HepG2 (cell line): ENCODE data around the gene CHCHD3. TPM values are rescaled to one million over a fixed set of nuclear protein-coding genes. Genes with fewer than 3 reads are reported as not detected.

ENCODE experiments used
- ATAC-seq: fragments of 200-7000 bp; cut with Tn5 transposase; 3 replicates; pipeline ENCODE4 v1.9.1; 2020; ENCODE audit warnings: mild to moderate bottlenecking, moderate library complexity
- BruUV-seq: library from RNA; stranded (reverse); fragments of 400-500 nt; replicated peaks from 2 replicates; lab custom pipeline; 2021; lab: Mats Ljungman, UMichigan
- CTCF ChIA-PET: fragments of 300-600 bp; formaldehyde crosslinking; extraction: SDS; loops from one replicate; lab custom pipeline; 2021; ENCODE audit warnings: low total read pairs, inconsistent platforms, low intra/inter-chr PET ratio; lab: Yijun Ruan, JAX
- POLR2A ChIA-PET: fragments of 350-600 bp; sonication (Branson Sonifier 250); formaldehyde crosslinking; loops from one replicate; lab custom pipeline; 2020; ENCODE audit warnings: antibody characterized with exemption, inconsistent platforms; lab: Yijun Ruan, JAX
- DNase-seq: peaks from one replicate; pipeline ENCODE4 v3.0.0-alpha.2; 2015; ENCODE audit warnings: low spot score
- FAIRE-seq: peaks from 3 replicates; lab custom pipeline; 2011; peaks lifted over from hg19 to GRCh38; lab: Jason Lieb, UNC
- H2AFZ ChIP-seq: one replicate; pipeline ENCODE4 v1.6.1; 2011; ENCODE audit warnings: low read length, inconsistent platforms
- H3K27ac ChIP-seq: fragments of 300-600 bp; 3 replicates; pipeline ENCODE4 v1.8.0; 2011; ENCODE audit warnings: mixed run types, mild to moderate bottlenecking, mixed read lengths, low read length, inconsistent platforms; ENCODE audit not compliant: insufficient read depth; ENCODE audit errors: extremely low read length
- H3K27me3 ChIP-seq, 2 experiments: fragments of 200-600 bp in 1 of 2; 2 replicates in 1 of 2; 3 replicates in 1 of 2; pipeline versions ENCODE4 v1.6.0 to v1.8.0; 2011; ENCODE audit warnings: low read length in 2 of 2, mild to moderate bottlenecking in 2 of 2, moderate library complexity in 2 of 2, inconsistent platforms in 1 of 2; ENCODE audit not compliant: insufficient read depth in 2 of 2, control insufficient read depth in 1 of 2
- H3K36me3 ChIP-seq, 2 experiments: fragments of 200-600 bp in 1 of 2; replicated peaks in 1 of 2; 2 replicates in 1 of 2; 3 replicates in 1 of 2; pipeline versions ENCODE4 v1.5.1 to v1.8.0; 2011; ENCODE audit warnings: low read length in 2 of 2, inconsistent platforms in 1 of 2; ENCODE audit not compliant: insufficient read depth in 2 of 2, control insufficient read depth in 1 of 2
- H3K4me1 ChIP-seq: 2 replicates; pipeline ENCODE4 v1.5.1; 2012; ENCODE audit warnings: low read length, inconsistent platforms; ENCODE audit not compliant: insufficient read depth
- H3K4me2 ChIP-seq: 2 replicates; pipeline ENCODE4 v1.6.0; 2011; ENCODE audit warnings: low read depth, low read length, inconsistent platforms
- H3K4me3 ChIP-seq, 3 experiments: fragments of 200-600 bp in 1 of 3; sonication (generic), shearing (Covaris generic) in 1 of 3; replicated peaks in 1 of 3; 2 replicates each; pipeline ENCODE4 v1.5.1; 2011 to 2016; ENCODE audit warnings: low read length in 3 of 3, inconsistent platforms in 2 of 3, low read depth in 2 of 3, mild to moderate bottlenecking in 2 of 3, control low read depth in 1 of 3, mixed read lengths in 1 of 3; ENCODE audit not compliant: insufficient read depth in 1 of 3
- H3K79me2 ChIP-seq: one replicate; pipeline ENCODE4 v1.6.1; 2011; ENCODE audit warnings: low read length, inconsistent platforms; ENCODE audit not compliant: insufficient read depth
- H3K9ac ChIP-seq: 2 replicates; pipeline ENCODE4 v1.6.0; 2011; ENCODE audit warnings: mild to moderate bottlenecking, low read depth, low read length, inconsistent platforms; ENCODE audit not compliant: insufficient read depth
- H3K9me3 ChIP-seq: 2 replicates; pipeline ENCODE4 v1.5.1; 2012; ENCODE audit warnings: mild to moderate bottlenecking, low read length
- H4K20me1 ChIP-seq: 2 replicates; pipeline ENCODE4 v1.6.0; 2011; ENCODE audit warnings: inconsistent platforms, mild to moderate bottlenecking, low read length, moderate library complexity; ENCODE audit not compliant: insufficient read depth
- BORCS8-MEF2B ChIP-seq: sonication (generic); formaldehyde crosslinking; IDR thresholded peaks from 2 replicates; pipeline ENCODE4 v1.8.0; 2022; ENCODE audit warnings: mild to moderate bottlenecking, missing genetic modification reagents
- CSRNP1 ChIP-seq: sonication (generic); formaldehyde crosslinking; IDR thresholded peaks from 2 replicates; pipeline ENCODE4 v1.8.1; 2023; ENCODE audit warnings: mild to moderate bottlenecking, missing genetic modification reagents
- FOXA3 ChIP-seq: IDR thresholded peaks from 2 replicates; pipeline ENCODE4 v1.6.1; 2016; ENCODE audit warnings: missing genetic modification reagents, missing compliant biosample characterization
- LBX2 ChIP-seq: sonication (generic); formaldehyde crosslinking; IDR thresholded peaks from 2 replicates; pipeline ENCODE4 v1.5.0; 2020; ENCODE audit warnings: missing genetic modification reagents, mild to moderate bottlenecking, borderline replicate concordance
- RNF2 ChIP-seq: fragments of 450-650 bp; conservative IDR thresholded peaks from 2 replicates; pipeline ENCODE4 v1.6.1; 2016; ENCODE audit warnings: low read depth
- SP1 ChIP-seq, 2 experiments: fragments of 450-650 bp in 1 of 2; sonication (generic) in 1 of 2; formaldehyde crosslinking in 1 of 2; IDR thresholded peaks; 2 replicates each; pipeline versions ENCODE4 v1.4.0 to v1.6.1; 2016 to 2020; ENCODE audit warnings: missing genetic modification reagents in 1 of 2
- SP140L ChIP-seq: sonication (generic); formaldehyde crosslinking; IDR thresholded peaks from 2 replicates; pipeline ENCODE4 v1.4.0; 2020; ENCODE audit warnings: missing genetic modification reagents, borderline replicate concordance
- XBP1 ChIP-seq: sonication (generic); formaldehyde crosslinking; IDR thresholded peaks from 2 replicates; pipeline ENCODE4 v1.5.0; 2020; ENCODE audit warnings: missing genetic modification reagents
- ZMYM3 ChIP-seq: sonication (generic); formaldehyde crosslinking; IDR thresholded peaks from 2 replicates; pipeline ENCODE4 v1.5.1; 2020; ENCODE audit warnings: mild to moderate bottlenecking, missing genetic modification reagents
- ZNF142 ChIP-seq: sonication (generic); formaldehyde crosslinking; IDR thresholded peaks from 2 replicates; pipeline ENCODE4 v1.4.0; 2020; ENCODE audit warnings: missing genetic modification reagents
- ZNF333 ChIP-seq: sonication (generic); formaldehyde crosslinking; IDR thresholded peaks from 2 replicates; pipeline ENCODE4 v1.4.0; 2020; ENCODE audit warnings: mild to moderate bottlenecking, missing genetic modification reagents, borderline replicate concordance
- ZNF382 ChIP-seq: sonication (generic); formaldehyde crosslinking; IDR thresholded peaks from 2 replicates; pipeline ENCODE4 v1.5.0; 2020; ENCODE audit warnings: missing genetic modification reagents, mild to moderate bottlenecking, borderline replicate concordance
- ZNF451 ChIP-seq: sonication (generic); formaldehyde crosslinking; IDR thresholded peaks from 2 replicates; pipeline ENCODE4 v1.5.0; 2020; ENCODE audit warnings: mild to moderate bottlenecking, missing genetic modification reagents
- ZNF570 ChIP-seq: sonication (generic); formaldehyde crosslinking; IDR thresholded peaks from 2 replicates; pipeline ENCODE4 v1.4.0; 2020; ENCODE audit warnings: mild to moderate bottlenecking, missing genetic modification reagents, borderline replicate concordance
- WGBS: methylation state at CpG from one replicate; pipeline ENCODE4 v1.1.6; 2017; ENCODE audit warnings: low lambda C conversion rate; 5-methylcytosine and 5-hydroxymethylcytosine counted together
- in situ Hi-C: cut with HindIII; loops from 2 replicates; pipeline ENCODE4 v1.10.0; 2017; ENCODE audit warnings: low pct_unique_long_range_greater_than_20kb; ENCODE audit not compliant: extremely low pct_ligation_motif_present
- intact Hi-C: fragments of 100-400 bp; cut with micrococcal nuclease; formaldehyde crosslinking; loops from one replicate; pipeline ENCODE4 v1.10.0; 2022; ENCODE audit not compliant: unreplicated experiment
- polyA plus RNA-seq, 8 experiments: library from polyadenylated mRNA; depleted of rRNA in 3 of 8; stranded (reverse) in 7 of 8; unstranded in 1 of 8; fragments of >200 nt; fragmentation: Illumina TruSeq in 4 of 8; extraction: Trizol in 4 of 8; gene quantifications; 2 replicates each; pipeline versions ENCODE4 v1.2.1 to v1.2.3, GENCODE V29; 2011 to 2016; ENCODE audit warnings: low read depth in 4 of 8, missing spikeins in 1 of 8, mixed read lengths in 1 of 8; ENCODE audit not compliant: insufficient read depth in 1 of 8
- total RNA-seq, 5 experiments: library from RNA; depleted of rRNA; stranded (reverse); fragments of >200 nt; fragmentation: Illumina TruSeq; extraction: Trizol; gene quantifications; 2 replicates each; pipeline ENCODE4 v1.2.3, GENCODE V29; 2016; ENCODE audit warnings: low read depth in 1 of 5

Gene CHCHD3
- total and polyA plus RNA-seq, 2 of the 13 experiments (the other 11 are each of a cell fraction or from before 2014, with no cell fraction given) = 32.7 to 86.8 TPM

GRCh38 chr7:132780822-132781221, 301.1 kb downstream of the CHCHD3 start (continued):
- TF ChIP-seq ZMYM3 (CRISPR knock-in tag) = no peak
- no peak for TF ChIP-seq ZNF570 (CRISPR knock-in tag)
- no peak for TF ChIP-seq ZNF142 (CRISPR knock-in tag)
- no peak for TF ChIP-seq XBP1 (CRISPR knock-in tag)
- TF ChIP-seq SP1 (IDR thresholded peaks at IDR 0.05) = no peak
- TF ChIP-seq SP1 (CRISPR knock-in tag; IDR thresholded peaks at IDR 0.05) = no peak
- TF ChIP-seq RNF2 = no peak
- no peak for TF ChIP-seq BORCS8-MEF2B (CRISPR knock-in tag)

GRCh38 chr7:132779164-132779563, 302.7 kb downstream of the CHCHD3 start:
- ChIA-PET CTCF (no interaction called here), POLR2A (no interaction called here)
- Histone ChIP-seq H3K4me1 (no peaks in the 10 kb centered on the region), H3K4me3 (no peak overlapping the region), H3K27ac (no peak overlapping the region), H3K36me3 (0 out of 5 replicates have a peak, but pooled peaks cover 0 to 5% of the 10 kb centered on the region in 2 experiments), H4K20me1 (no peaks in the 10 kb centered on the region), H3K4me2 (no peak overlapping the region), H2AFZ (no peak overlapping the region), H3K27me3 (no peaks in the 10 kb centered on the region), H3K9me3 (no peaks in the 10 kb centered on the region), H3K79me2 (no peaks in the 10 kb centered on the region), H3K9ac (no peak overlapping the region)
- intact Hi-C loops = no loop called here
- ATAC-seq (no peak), DNase-seq (no peak), FAIRE-seq (no peak)
- WGBS = 15% methylated on average over 2 of the region's 2 CpGs
- BruUV-seq = no TSS peak
- in situ Hi-C loops = no loop called here
- no peak for TF ChIP-seq LBX2 (CRISPR knock-in tag)
- no peak for TF ChIP-seq CSRNP1 (CRISPR knock-in tag)
- no peak for TF ChIP-seq ZNF451 (CRISPR knock-in tag)
- no peak for TF ChIP-seq SP140L (CRISPR knock-in tag)
- no peak for TF ChIP-seq ZNF382 (CRISPR knock-in tag)
- TF ChIP-seq ZNF333 (CRISPR knock-in tag) = no peak
- TF ChIP-seq FOXA3 (CRISPR knock-in tag) = no peak
